ENCODE results near the gene RNF150.

The RNF150 gene

GRCh38 chr4:141120036-141120593, 13.2 kb downstream of the RNF150 start:
- Mint-ChIP-seq H3K36me3 (no peaks in the 10 kb centered on the region), H3K27ac (no peak overlapping the region), H3K9me3 (no peaks in the 10 kb centered on the region), H3K4me1 (no peaks in the 10 kb centered on the region), H3K27me3 (no peaks in the 10 kb centered on the region), H3K4me3 (no peak overlapping the region)
- no peak for DNase-seq
- CTCF ChIA-PET: interaction anchor here (0.7 kb wide), 1 partner anchor 47 kb away, joined by 3 read pairs; no protein-coding TSS in a partner anchor

GRCh38 chr4:141119071-141119470, 14.2 kb downstream of the RNF150 start:
- no peaks in the 10 kb centered on the region for H3K4me1 Mint-ChIP-seq
- CTCF ChIA-PET: interaction anchor here (0.7 kb wide), 1 partner anchor 46 kb away, joined by 3 read pairs; no protein-coding TSS in a partner anchor
- DNase-seq: no peak
- H3K36me3 Mint-ChIP-seq: no peaks in the 10 kb centered on the region
- H3K4me3 Mint-ChIP-seq: no peak overlapping the region
- H3K27me3 Mint-ChIP-seq: no peaks in the 10 kb centered on the region
- no peaks in the 10 kb centered on the region for H3K9me3 Mint-ChIP-seq
- H3K27ac Mint-ChIP-seq: no peak overlapping the region

GRCh38 chr4:141118381-141118780, 14.9 kb downstream of the RNF150 start:
- DNase-seq: no peak
- Mint-ChIP-seq H3K27ac (no peak overlapping the region), H3K36me3 (no peaks in the 10 kb centered on the region), H3K9me3 (no peaks in the 10 kb centered on the region), H3K4me1 (no peaks in the 10 kb centered on the region), H3K4me3 (no peak overlapping the region), H3K27me3 (no peaks in the 10 kb centered on the region)
- CTCF ChIA-PET: no interaction called here

- Mint-ChIP-seq H3K36me3 (no peaks in the 10 kb centered on the region), H3K27me3 (no peaks in the 10 kb centered on the region), H3K4me1 (no peaks in the 10 kb centered on the region), H3K9me3 (no peaks in the 10 kb centered on the region), H3K4me3 (no peak overlapping the region), H3K27ac (no peak overlapping the region)
- CTCF ChIA-PET: no interaction called here
- no peak for DNase-seq
Measured at GRCh38 chr4:141117935-141118334, 15.3 kb downstream of the RNF150 start.

GRCh38 chr4:141109983-141110382, 23.3 kb downstream of the RNF150 start:
- Mint-ChIP-seq H3K4me3 (no peak overlapping the region), H3K27me3 (no peaks in the 10 kb centered on the region), H3K9me3 (no peaks in the 10 kb centered on the region), H3K36me3 (no peaks in the 10 kb centered on the region), H3K4me1 (no peaks in the 10 kb centered on the region), H3K27ac (no peak overlapping the region)
- CTCF ChIA-PET: no interaction called here
- DNase-seq: no peak

GRCh38 chr4:141107927-141108326, 25.3 kb downstream of the RNF150 start:
- CTCF ChIA-PET: no interaction called here
- Mint-ChIP-seq H3K27me3 (no peaks in the 10 kb centered on the region), H3K9me3 (no peaks in the 10 kb centered on the region), H3K27ac (no peak overlapping the region), H3K36me3 (no peaks in the 10 kb centered on the region), H3K4me3 (no peak overlapping the region), H3K4me1 (no peaks in the 10 kb centered on the region)
- DNase-seq: no peak

GRCh38 chr4:141102367-141102766, 30.9 kb downstream of the RNF150 start:
- no peak overlapping the region for H3K27ac Mint-ChIP-seq
- CTCF ChIA-PET: no interaction called here

GRCh38 chr4:141101511-141101910, 31.8 kb downstream of the RNF150 start:
- H3K36me3 Mint-ChIP-seq: no peaks in the 10 kb centered on the region
- no peak for DNase-seq
- no peaks in the 10 kb centered on the region for H3K9me3 Mint-ChIP-seq
- H3K4me3 Mint-ChIP-seq: no peak overlapping the region
- no peaks in the 10 kb centered on the region for H3K27me3 Mint-ChIP-seq
- no peaks in the 10 kb centered on the region for H3K4me1 Mint-ChIP-seq
- CTCF ChIA-PET: no interaction called here
- no peak overlapping the region for H3K27ac Mint-ChIP-seq

More at GRCh38 chr4:141102367-141102766, 30.9 kb downstream of the RNF150 start:
- no peak for DNase-seq
- H3K9me3 Mint-ChIP-seq: no peaks in the 10 kb centered on the region
- H3K36me3 Mint-ChIP-seq: no peaks in the 10 kb centered on the region
- no peaks in the 10 kb centered on the region for H3K4me1 Mint-ChIP-seq
- H3K4me3 Mint-ChIP-seq: no peak overlapping the region
- no peaks in the 10 kb centered on the region for H3K27me3 Mint-ChIP-seq

GRCh38 chr4:141099326-141099725, 33.9 kb downstream of the RNF150 start:
- H3K4me3 Mint-ChIP-seq: no peak overlapping the region
- H3K27ac Mint-ChIP-seq: no peak overlapping the region
- no peaks in the 10 kb centered on the region for H3K4me1 Mint-ChIP-seq
- no peaks in the 10 kb centered on the region for H3K36me3 Mint-ChIP-seq
- DNase-seq: no peak
- CTCF ChIA-PET: no interaction called here
- H3K27me3 Mint-ChIP-seq: no peaks in the 10 kb centered on the region
- no peaks in the 10 kb centered on the region for H3K9me3 Mint-ChIP-seq

GRCh38 chr4:141098163-141098562, 35.1 kb downstream of the RNF150 start:
- Mint-ChIP-seq H3K27ac (no peak overlapping the region), H3K27me3 (no peaks in the 10 kb centered on the region), H3K4me1 (no peaks in the 10 kb centered on the region), H3K9me3 (no peaks in the 10 kb centered on the region), H3K36me3 (no peaks in the 10 kb centered on the region), H3K4me3 (no peak overlapping the region)
- CTCF ChIA-PET: no interaction called here
- no peak for DNase-seq

- no peaks in the 10 kb centered on the region for H3K9me3 Mint-ChIP-seq
- CTCF ChIA-PET: no interaction called here
- DNase-seq: no peak
Measured at GRCh38 chr4:141090473-141090872, 42.8 kb downstream of the RNF150 start.

GRCh38 chr4:141081921-141082395, 51.3 kb downstream of the RNF150 start:
- no peaks in the 10 kb centered on the region for H3K27me3 Mint-ChIP-seq
- no peaks in the 10 kb centered on the region for H3K9me3 Mint-ChIP-seq
- H3K4me3 Mint-ChIP-seq: no peak overlapping the region
- H3K4me1 Mint-ChIP-seq: no peaks in the 10 kb centered on the region
- CTCF ChIA-PET: no interaction called here
- no peak overlapping the region for H3K27ac Mint-ChIP-seq
- H3K36me3 Mint-ChIP-seq: no peaks in the 10 kb centered on the region
- no peak for DNase-seq

More at GRCh38 chr4:141090473-141090872, 42.8 kb downstream of the RNF150 start:
- Mint-ChIP-seq H3K27ac (no peak overlapping the region), H3K36me3 (no peaks in the 10 kb centered on the region), H3K4me3 (no peak overlapping the region), H3K27me3 (no peaks in the 10 kb centered on the region), H3K4me1 (no peaks in the 10 kb centered on the region)

GRCh38 chr4:141080668-141081067, 52.6 kb downstream of the RNF150 start:
- Mint-ChIP-seq H3K4me1 (no peaks in the 10 kb centered on the region), H3K27ac (no peak overlapping the region), H3K27me3 (no peaks in the 10 kb centered on the region), H3K9me3 (no peaks in the 10 kb centered on the region), H3K4me3 (no peak overlapping the region), H3K36me3 (no peaks in the 10 kb centered on the region)
- DNase-seq: no peak
- CTCF ChIA-PET: no interaction called here

GRCh38 chr4:141079393-141079930, 53.8 kb downstream of the RNF150 start:
- H3K9me3 Mint-ChIP-seq: no peaks in the 10 kb centered on the region
- H3K36me3 Mint-ChIP-seq: no peaks in the 10 kb centered on the region
- no peak overlapping the region for H3K4me3 Mint-ChIP-seq
- H3K27me3 Mint-ChIP-seq: no peaks in the 10 kb centered on the region
- no peak overlapping the region for H3K27ac Mint-ChIP-seq
- no peaks in the 10 kb centered on the region for H3K4me1 Mint-ChIP-seq
- CTCF ChIA-PET: no interaction called here
- DNase-seq: no peak

GRCh38 chr4:141078871-141079270, 54.4 kb downstream of the RNF150 start:
- Mint-ChIP-seq H3K9me3 (no peaks in the 10 kb centered on the region), H3K4me3 (no peak overlapping the region), H3K4me1 (no peaks in the 10 kb centered on the region), H3K27me3 (no peaks in the 10 kb centered on the region), H3K36me3 (no peaks in the 10 kb centered on the region), H3K27ac (no peak overlapping the region)
- no peak for DNase-seq
- CTCF ChIA-PET: no interaction called here
